Body of pancreas (tissue), 4 donors: ENCODE measurements around the gene NUP42. TPM values are rescaled to one million over a fixed set of nuclear protein-coding genes. Genes with fewer than 3 reads are reported as not detected.
"Not testable (repeated sequence)": the region's sequence is repeated elsewhere in the genome, so short reads cannot be mapped to it uniquely, and the experiment has no call there.

Experiments
- ATAC-seq: fragments of 150-250 bp; one replicate; pipeline ENCODE4 v1.9.1; 2016
- DNase-seq, 4 donors: peaks; one replicate each; pipeline ENCODE4 v3.0.0-alpha.2; 2019
- H3K27ac ChIP-seq, 4 donors: fragments of 200-600 bp; sonication (generic); 1 replicate in 3 of 4; 2 replicates in 1 of 4; pipeline versions ENCODE4 v1.5.1 to v1.6.1; 2016 to 2019; ENCODE audit warnings: mild to moderate bottlenecking in 1 of 4, mixed read lengths in 1 of 4, moderate library complexity in 1 of 4
- H3K27me3 ChIP-seq, 2 donors: fragments of 200-600 bp; sonication (generic); one replicate each; pipeline ENCODE4 v1.6.0; 2016; ENCODE audit warnings: mild to moderate bottlenecking in 1 of 2
- H3K36me3 ChIP-seq, 2 donors: fragments of 200-600 bp; sonication (generic); replicated peaks in 1 of 2; 2 replicates each; pipeline ENCODE4 v1.5.1; 2016; ENCODE audit warnings: low read depth in 2 of 2; ENCODE audit not compliant: insufficient read depth in 1 of 2
- H3K4me1 ChIP-seq: fragments of 200-600 bp; sonication (generic); one replicate; pipeline ENCODE4 v1.6.0; 2016
- H3K4me3 ChIP-seq, 2 donors: fragments of 200-600 bp; sonication (generic); 1 replicate in 1 of 2; 2 replicates in 1 of 2; pipeline ENCODE4 v1.5.1; 2016 to 2019
- H3K9me3 ChIP-seq, 3 donors: fragments of 200-600 bp; sonication (generic); 1 replicate in 2 of 3; 2 replicates in 1 of 3; pipeline ENCODE4 v1.5.1; 2016
- CTCF ChIP-seq, 7 experiments: fragments of 450-650 bp in 4 of 7; fragments of 200-600 bp in 3 of 7; sonication (generic) in 3 of 7; IDR thresholded peaks; one replicate each; pipeline ENCODE4 v1.5.1; 2016 to 2019; ENCODE audit warnings: antibody characterized with exemption in 7 of 7
- POLR2A ChIP-seq, 3 donors: fragments of 450-650 bp; IDR thresholded peaks; one replicate each; pipeline ENCODE4 v1.6.1; 2016; ENCODE audit warnings: antibody characterized with exemption in 3 of 3, mild to moderate bottlenecking in 2 of 3
- WGBS, 2 donors: methylation state at CpG; one replicate each; pipeline ENCODE4 v1.1.5; 2017; 5-methylcytosine and 5-hydroxymethylcytosine counted together
- intact Hi-C: fragments of 100-400 bp; cut with DNase I; formaldehyde crosslinking; loops from one replicate; pipeline ENCODE4 v1.15.1; 2023
- total RNA-seq, 2 donors: library from RNA; depleted of rRNA; stranded (reverse); fragments of >200 nt; gene quantifications; one replicate each; pipeline ENCODE4 v1.1.0, GENCODE V29; 2016

The NUP42 gene
- total RNA-seq, 2 donors from 2014 or later: 9.6 to 31.9 TPM

- Histone ChIP-seq H3K27me3 (no peaks in the 10 kb centered on the region), H3K9me3 (no peaks in the 10 kb centered on the region), H3K4me1 (no peaks in the 10 kb centered on the region), H3K4me3 (no peak overlapping the region), H3K36me3 (peaks cover 3 to 10% of the 10 kb centered on the region in 2 donors), H3K27ac (no peak overlapping the region)
- no peak for DNase-seq
- no peak for ATAC-seq
- WGBS, 2 donors: 50 to 59% methylated on average over 5 of the region's 5 CpGs
- TF ChIP-seq POLR2A (IDR thresholded peaks at IDR 0.05) (no peak), CTCF (IDR thresholded peaks at IDR 0.05) (no peak)
- intact Hi-C loops: no loop called here
Measured at GRCh38 chr7:23196306-23196705, 14.5 kb downstream of the NUP42 start.

GRCh38 chr7:23197745-23198144 lies 15.9 kb downstream of the NUP42 start:
- DNase-seq, H3K4me1 ChIP-seq, H3K27ac ChIP-seq, H3K36me3 ChIP-seq, intact Hi-C loops, H3K27me3 ChIP-seq, H3K4me3 ChIP-seq, H3K9me3 ChIP-seq, ATAC-seq: not testable (repeated sequence)
- WGBS, 2 donors: 93 to 95% methylated on average over 5 of the region's 5 CpGs

GRCh38 chr7:23200331-23200730 lies 18.5 kb downstream of the NUP42 start:
- no peak for ATAC-seq
- Histone ChIP-seq H3K4me1 (no peaks in the 10 kb centered on the region), H3K4me3 (no peak overlapping the region), H3K27me3 (no peaks in the 10 kb centered on the region), H3K27ac (no peak overlapping the region), H3K9me3 (no peaks in the 10 kb centered on the region), H3K36me3 (peaks cover 3% of the 10 kb centered on the region in 2 donors)
- no peak for DNase-seq
- 92 to 96% methylated on average over 2 of the region's 2 CpGs for WGBS, 2 donors
- intact Hi-C loops: no loop called here
- TF ChIP-seq CTCF (IDR thresholded peaks at IDR 0.05) (no peak), POLR2A (IDR thresholded peaks at IDR 0.05) (no peak)

GRCh38 chr7:23204241-23204640 lies 22.4 kb downstream of the NUP42 start:
- ATAC-seq (no peak), DNase-seq (no peak)
- Histone ChIP-seq H3K27me3 (no peaks in the 10 kb centered on the region), H3K4me1 (no peaks in the 10 kb centered on the region), H3K4me3 (no peak overlapping the region), H3K27ac (no peak overlapping the region), H3K36me3 (peaks cover 1 to 3% of the 10 kb centered on the region in 2 donors), H3K9me3 (no peaks in the 10 kb centered on the region)
- TF ChIP-seq POLR2A (IDR thresholded peaks at IDR 0.05) (no peak), CTCF (IDR thresholded peaks at IDR 0.05) (no peak)
- intact Hi-C loops: no loop called here
- 92 to 94% methylated on average over 1 of the region's 1 CpG for WGBS, 2 donors

GRCh38 chr7:23205577-23205908 lies 23.7 kb downstream of the NUP42 start:
- intact Hi-C loops: no loop called here
- Histone ChIP-seq H3K4me3 (no peak overlapping the region), H3K27ac (no peak overlapping the region), H3K27me3 (no peaks in the 10 kb centered on the region), H3K4me1 (no peaks in the 10 kb centered on the region), H3K9me3 (no peaks in the 10 kb centered on the region), H3K36me3 (no peaks in the 10 kb centered on the region)
- WGBS, 2 donors: 53 to 70% methylated on average over 2 of the region's 2 CpGs
- DNase-seq: no peak
- TF ChIP-seq POLR2A (IDR thresholded peaks at IDR 0.05) (no peak), CTCF (IDR thresholded peaks at IDR 0.05) (no peak)
- no peak for ATAC-seq
